ENCODE measurements around the gene PSME3. TPM values are rescaled to one million over a fixed set of nuclear protein-coding genes. Genes with fewer than 3 reads are reported as not detected.

The PSME3 gene
- total and polyA plus RNA-seq, 2 experiments from 2014 or later = 93.5 to 178 TPM

DNA sequence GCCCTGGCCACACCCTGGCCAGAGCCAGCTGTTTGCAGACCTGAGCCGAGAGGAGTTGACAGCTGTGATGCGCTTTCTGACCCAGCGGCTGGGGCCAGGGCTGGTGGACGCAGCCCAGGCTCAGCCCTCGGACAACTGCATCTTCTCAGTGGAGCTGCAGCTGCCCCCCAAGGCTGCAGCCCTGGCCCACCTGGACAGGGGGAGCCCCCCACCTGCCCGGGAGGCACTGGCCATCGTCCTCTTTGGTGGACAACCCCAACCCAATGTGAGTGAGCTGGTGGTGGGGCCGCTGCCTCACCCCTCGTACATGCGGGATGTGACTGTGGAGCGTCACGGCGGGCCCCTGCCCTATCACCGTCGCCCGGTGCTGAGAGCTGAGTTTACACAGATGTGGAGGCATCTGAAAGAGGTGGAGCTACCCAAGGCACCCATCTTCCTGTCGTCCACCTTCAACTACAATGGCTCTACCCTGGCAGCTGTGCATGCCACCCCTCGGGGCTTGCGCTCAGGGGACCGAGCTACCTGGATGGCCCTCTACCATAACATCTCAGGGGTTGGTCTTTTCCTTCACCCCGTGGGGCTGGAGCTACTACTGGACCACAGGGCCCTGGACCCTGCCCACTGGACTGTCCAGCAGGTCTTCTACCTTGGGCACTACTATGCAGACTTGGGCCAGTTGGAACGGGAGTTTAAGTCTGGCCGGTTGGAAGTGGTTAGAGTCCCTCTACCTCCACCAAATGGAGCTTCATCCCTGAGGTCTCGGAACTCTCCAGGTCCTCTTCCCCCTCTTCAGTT lies 11.8 kb downstream of the PSME3 start:
- Mint-ChIP-seq H3K9me3 (no peaks in the 10 kb centered on the region; the same call in 2 of the 3 replicates), H3K36me3 (ENCODE audit: low read depth) (peaks cover 60% of the 10 kb centered on the region), H3K27ac (no peak overlapping the region), H3K4me1 (peaks cover 3% of the 10 kb centered on the region; the same call in 1 of the 3 replicates), H3K4me3 (no peak overlapping the region), H3K27me3 (ENCODE audit: insufficient read depth, low read depth, poor library complexity) (peaks cover 7% of the 10 kb centered on the region)
- no peak for TF ChIP-seq EZH2 (IDR thresholded peaks at IDR 0.05; ENCODE audit: low read depth, unreplicated experiment)
- TF ChIP-seq, protein P1, sequence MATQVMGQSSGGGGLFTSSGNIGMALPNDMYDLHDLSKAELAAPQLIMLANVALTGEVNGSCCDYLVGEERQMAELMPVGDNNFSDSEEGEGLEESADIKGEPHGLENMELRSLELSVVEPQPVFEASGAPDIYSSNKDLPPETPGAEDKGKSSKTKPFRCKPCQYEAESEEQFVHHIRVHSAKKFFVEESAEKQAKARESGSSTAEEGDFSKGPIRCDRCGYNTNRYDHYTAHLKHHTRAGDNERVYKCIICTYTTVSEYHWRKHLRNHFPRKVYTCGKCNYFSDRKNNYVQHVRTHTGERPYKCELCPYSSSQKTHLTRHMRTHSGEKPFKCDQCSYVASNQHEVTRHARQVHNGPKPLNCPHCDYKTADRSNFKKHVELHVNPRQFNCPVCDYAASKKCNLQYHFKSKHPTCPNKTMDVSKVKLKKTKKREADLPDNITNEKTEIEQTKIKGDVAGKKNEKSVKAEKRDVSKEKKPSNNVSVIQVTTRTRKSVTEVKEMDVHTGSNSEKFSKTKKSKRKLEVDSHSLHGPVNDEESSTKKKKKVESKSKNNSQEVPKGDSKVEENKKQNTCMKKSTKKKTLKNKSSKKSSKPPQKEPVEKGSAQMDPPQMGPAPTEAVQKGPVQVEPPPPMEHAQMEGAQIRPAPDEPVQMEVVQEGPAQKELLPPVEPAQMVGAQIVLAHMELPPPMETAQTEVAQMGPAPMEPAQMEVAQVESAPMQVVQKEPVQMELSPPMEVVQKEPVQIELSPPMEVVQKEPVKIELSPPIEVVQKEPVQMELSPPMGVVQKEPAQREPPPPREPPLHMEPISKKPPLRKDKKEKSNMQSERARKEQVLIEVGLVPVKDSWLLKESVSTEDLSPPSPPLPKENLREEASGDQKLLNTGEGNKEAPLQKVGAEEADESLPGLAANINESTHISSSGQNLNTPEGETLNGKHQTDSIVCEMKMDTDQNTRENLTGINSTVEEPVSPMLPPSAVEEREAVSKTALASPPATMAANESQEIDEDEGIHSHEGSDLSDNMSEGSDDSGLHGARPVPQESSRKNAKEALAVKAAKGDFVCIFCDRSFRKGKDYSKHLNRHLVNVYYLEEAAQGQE (IDR thresholded peaks at IDR 0.05; ENCODE audit: unreplicated experiment) = no peak
- TF ChIP-seq, protein P2, sequence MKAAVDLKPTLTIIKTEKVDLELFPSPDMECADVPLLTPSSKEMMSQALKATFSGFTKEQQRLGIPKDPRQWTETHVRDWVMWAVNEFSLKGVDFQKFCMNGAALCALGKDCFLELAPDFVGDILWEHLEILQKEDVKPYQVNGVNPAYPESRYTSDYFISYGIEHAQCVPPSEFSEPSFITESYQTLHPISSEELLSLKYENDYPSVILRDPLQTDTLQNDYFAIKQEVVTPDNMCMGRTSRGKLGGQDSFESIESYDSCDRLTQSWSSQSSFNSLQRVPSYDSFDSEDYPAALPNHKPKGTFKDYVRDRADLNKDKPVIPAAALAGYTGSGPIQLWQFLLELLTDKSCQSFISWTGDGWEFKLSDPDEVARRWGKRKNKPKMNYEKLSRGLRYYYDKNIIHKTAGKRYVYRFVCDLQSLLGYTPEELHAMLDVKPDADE (IDR thresholded peaks at IDR 0.05) = no peak
- TF ChIP-seq POLR2AphosphoS5 (IDR thresholded peaks at IDR 0.05; ENCODE audit: low read depth) = no peak
- no peak for TF ChIP-seq EZH2phosphoT487 (IDR thresholded peaks at IDR 0.05; ENCODE audit: unreplicated experiment)
- TF ChIP-seq, protein P3, sequence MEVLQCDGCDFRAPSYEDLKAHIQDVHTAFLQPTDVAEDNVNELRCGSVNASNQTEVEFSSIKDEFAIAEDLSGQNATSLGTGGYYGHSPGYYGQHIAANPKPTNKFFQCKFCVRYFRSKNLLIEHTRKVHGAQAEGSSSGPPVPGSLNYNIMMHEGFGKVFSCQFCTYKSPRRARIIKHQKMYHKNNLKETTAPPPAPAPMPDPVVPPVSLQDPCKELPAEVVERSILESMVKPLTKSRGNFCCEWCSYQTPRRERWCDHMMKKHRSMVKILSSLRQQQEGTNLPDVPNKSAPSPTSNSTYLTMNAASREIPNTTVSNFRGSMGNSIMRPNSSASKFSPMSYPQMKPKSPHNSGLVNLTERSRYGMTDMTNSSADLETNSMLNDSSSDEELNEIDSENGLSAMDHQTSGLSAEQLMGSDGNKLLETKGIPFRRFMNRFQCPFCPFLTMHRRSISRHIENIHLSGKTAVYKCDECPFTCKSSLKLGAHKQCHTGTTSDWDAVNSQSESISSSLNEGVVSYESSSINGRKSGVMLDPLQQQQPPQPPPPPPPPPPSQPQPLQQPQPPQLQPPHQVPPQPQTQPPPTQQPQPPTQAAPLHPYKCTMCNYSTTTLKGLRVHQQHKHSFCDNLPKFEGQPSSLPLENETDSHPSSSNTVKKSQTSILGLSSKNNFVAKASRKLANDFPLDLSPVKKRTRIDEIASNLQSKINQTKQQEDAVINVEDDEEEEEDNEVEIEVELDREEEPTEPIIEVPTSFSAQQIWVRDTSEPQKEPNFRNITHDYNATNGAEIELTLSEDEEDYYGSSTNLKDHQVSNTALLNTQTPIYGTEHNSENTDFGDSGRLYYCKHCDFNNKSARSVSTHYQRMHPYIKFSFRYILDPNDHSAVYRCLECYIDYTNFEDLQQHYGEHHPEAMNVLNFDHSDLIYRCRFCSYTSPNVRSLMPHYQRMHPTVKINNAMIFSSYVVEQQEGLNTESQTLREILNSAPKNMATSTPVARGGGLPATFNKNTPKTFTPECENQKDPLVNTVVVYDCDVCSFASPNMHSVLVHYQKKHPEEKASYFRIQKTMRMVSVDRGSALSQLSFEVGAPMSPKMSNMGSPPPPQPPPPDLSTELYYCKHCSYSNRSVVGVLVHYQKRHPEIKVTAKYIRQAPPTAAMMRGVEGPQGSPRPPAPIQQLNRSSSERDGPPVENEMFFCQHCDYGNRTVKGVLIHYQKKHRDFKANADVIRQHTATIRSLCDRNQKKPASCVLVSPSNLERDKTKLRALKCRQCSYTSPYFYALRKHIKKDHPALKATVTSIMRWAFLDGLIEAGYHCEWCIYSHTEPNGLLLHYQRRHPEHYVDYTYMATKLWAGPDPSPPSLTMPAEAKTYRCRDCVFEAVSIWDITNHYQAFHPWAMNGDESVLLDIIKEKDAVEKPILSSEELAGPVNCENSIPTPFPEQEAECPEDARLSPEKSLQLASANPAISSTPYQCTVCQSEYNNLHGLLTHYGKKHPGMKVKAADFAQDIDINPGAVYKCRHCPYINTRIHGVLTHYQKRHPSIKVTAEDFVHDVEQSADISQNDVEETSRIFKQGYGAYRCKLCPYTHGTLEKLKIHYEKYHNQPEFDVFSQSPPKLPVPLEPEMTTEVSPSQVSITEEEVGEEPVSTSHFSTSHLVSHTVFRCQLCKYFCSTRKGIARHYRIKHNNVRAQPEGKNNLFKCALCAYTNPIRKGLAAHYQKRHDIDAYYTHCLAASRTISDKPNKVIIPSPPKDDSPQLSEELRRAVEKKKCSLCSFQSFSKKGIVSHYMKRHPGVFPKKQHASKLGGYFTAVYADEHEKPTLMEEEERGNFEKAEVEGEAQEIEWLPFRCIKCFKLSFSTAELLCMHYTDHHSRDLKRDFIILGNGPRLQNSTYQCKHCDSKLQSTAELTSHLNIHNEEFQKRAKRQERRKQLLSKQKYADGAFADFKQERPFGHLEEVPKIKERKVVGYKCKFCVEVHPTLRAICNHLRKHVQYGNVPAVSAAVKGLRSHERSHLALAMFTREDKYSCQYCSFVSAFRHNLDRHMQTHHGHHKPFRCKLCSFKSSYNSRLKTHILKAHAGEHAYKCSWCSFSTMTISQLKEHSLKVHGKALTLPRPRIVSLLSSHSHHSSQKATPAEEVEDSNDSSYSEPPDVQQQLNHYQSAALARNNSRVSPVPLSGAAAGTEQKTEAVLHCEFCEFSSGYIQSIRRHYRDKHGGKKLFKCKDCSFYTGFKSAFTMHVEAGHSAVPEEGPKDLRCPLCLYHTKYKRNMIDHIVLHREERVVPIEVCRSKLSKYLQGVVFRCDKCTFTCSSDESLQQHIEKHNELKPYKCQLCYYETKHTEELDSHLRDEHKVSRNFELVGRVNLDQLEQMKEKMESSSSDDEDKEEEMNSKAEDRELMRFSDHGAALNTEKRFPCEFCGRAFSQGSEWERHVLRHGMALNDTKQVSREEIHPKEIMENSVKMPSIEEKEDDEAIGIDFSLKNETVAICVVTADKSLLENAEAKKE (CRISPR knock-in tag; IDR thresholded peaks at IDR 0.05) = no peak
- no peak for TF ChIP-seq NANOG (IDR thresholded peaks at IDR 0.05; ENCODE audit: borderline replicate concordance)
- TF ChIP-seq JUNB (IDR thresholded peaks at IDR 0.05; ENCODE audit: unreplicated experiment) = no peak
- no peaks in the 10 kb centered on the region for H3K79me2 ChIP-seq (replicated peaks; ENCODE audit: insufficient read depth)
- H3K4me3 ChIP-seq = no peak overlapping the region
- no peaks in the 10 kb centered on the region for H3K4me1 ChIP-seq (ENCODE audit: insufficient read depth)
- peaks cover 33% of the 10 kb centered on the region for H3K36me3 ChIP-seq (ENCODE audit: insufficient read depth)
- peaks cover 19% of the 10 kb centered on the region for H4K20me1 ChIP-seq (replicated peaks; ENCODE audit: insufficient read depth)
- no peak overlapping the region for H3K4me2 ChIP-seq
- ATAC-seq (no peak), DNase-seq (ENCODE audit: low spot score) (no peak)
- no peaks in the 10 kb centered on the region for H3K27me3 ChIP-seq (ENCODE audit: insufficient read depth)
- no peaks in the 10 kb centered on the region for H3K9me2 ChIP-seq (ENCODE audit: insufficient read depth)
- H2AFZ ChIP-seq = no peak overlapping the region
- H3K27ac ChIP-seq (ENCODE audit: low read depth) = no peak overlapping the region
- H3F3A ChIP-seq (replicated peaks; ENCODE audit: low read depth) = peaks cover 18% of the 10 kb centered on the region; the same call in 1 of the 2 replicates

All from GM23338 (cell line).